H1 (cell line): Measurements from ENCODE around the gene BCAS3. TPM values are rescaled to one million over a fixed set of nuclear protein-coding genes. Genes with fewer than 3 reads are reported as not detected.

ENCODE experiments used
- CTCF ChIA-PET: fragments of 300-600 bp; sonication (Branson Sonifier 250); formaldehyde crosslinking; loops from one replicate; lab custom pipeline; 2021; ENCODE audit not compliant: partially characterized antibody; lab: Charles Lee
- POLR2A ChIA-PET: fragments of 300-600 bp; sonication (Branson Sonifier 250); formaldehyde crosslinking; loops from one replicate; lab custom pipeline; 2021; ENCODE audit warnings: inconsistent platforms; ENCODE audit not compliant: partially characterized antibody; lab: Charles Lee
- DNase-seq, 2 experiments: peaks; one replicate each; pipeline versions ENCODE4 v3.0.0 to v3.0.0-alpha.2; 2010 to 2022; ENCODE audit warnings: low spot score in 2 of 2, low read depth in 1 of 2, mixed read lengths in 1 of 2
- FAIRE-seq: peaks from 2 replicates; lab custom pipeline; 2011; peaks lifted over from hg19 to GRCh38; lab: Jason Lieb, UNC
- H2AFZ ChIP-seq: 2 replicates; pipeline ENCODE4 v1.8.1; 2012; ENCODE audit warnings: low read length, inconsistent platforms
- H2AK5ac ChIP-seq: 2 replicates; pipeline ENCODE4 v1.6.1; 2013; ENCODE audit warnings: low read depth, low read length
- H2BK120ac ChIP-seq: replicated peaks from 2 replicates; pipeline ENCODE3; 2013; ENCODE audit warnings: low read depth, low read length, inconsistent platforms
- H2BK12ac ChIP-seq: 2 replicates; pipeline ENCODE4 v1.6.1; 2013; ENCODE audit warnings: low read depth, low read length
- H2BK15ac ChIP-seq: 2 replicates; pipeline ENCODE4 v1.6.1; 2013; ENCODE audit warnings: low read length
- H2BK20ac ChIP-seq: 2 replicates; pipeline ENCODE4 v1.6.1; 2013; ENCODE audit warnings: low read length
- H2BK5ac ChIP-seq: 2 replicates; pipeline ENCODE4 v1.6.1; 2013; ENCODE audit warnings: low read depth, low read length
- H3K14ac ChIP-seq: 2 replicates; pipeline ENCODE4 v1.6.1; 2013; ENCODE audit warnings: inconsistent platforms; ENCODE audit not compliant: insufficient read length
- H3K18ac ChIP-seq: 2 replicates; pipeline ENCODE4 v1.6.1; 2013; ENCODE audit warnings: low read length; ENCODE audit errors: extremely low read depth
- H3K23ac ChIP-seq: 2 replicates; pipeline ENCODE4 v1.6.1; 2013; ENCODE audit warnings: inconsistent platforms; ENCODE audit not compliant: insufficient read length
- H3K23me2 ChIP-seq: 2 replicates; pipeline ENCODE4 v1.6.1; 2013; ENCODE audit warnings: low read depth, low read length
- H3K27ac ChIP-seq: 2 replicates; pipeline ENCODE4 v1.6.1; 2011; ENCODE audit warnings: low read depth, low read length, inconsistent platforms
- H3K27me3 ChIP-seq, 4 experiments: replicated peaks in 1 of 4; 1 replicate in 1 of 4; 2 replicates in 3 of 4; pipeline versions ENCODE4 v1.6.1 to v1.8.1; 2011 to 2013; ENCODE audit warnings: low read length in 3 of 4, mild to moderate bottlenecking in 3 of 4, inconsistent platforms in 2 of 4, mixed read lengths in 2 of 4, moderate library complexity in 1 of 4; ENCODE audit not compliant: control insufficient read depth in 3 of 4, insufficient read depth in 3 of 4; ENCODE audit errors: extremely low read depth in 1 of 4
- H3K36me3 ChIP-seq, 4 experiments: 2 replicates each; pipeline versions ENCODE4 v1.6.1 to v1.8.1; 2011 to 2013; ENCODE audit warnings: mild to moderate bottlenecking in 4 of 4, low read length in 3 of 4, moderate library complexity in 2 of 4, control low read depth in 1 of 4, inconsistent platforms in 1 of 4; ENCODE audit not compliant: insufficient read depth in 4 of 4, control insufficient read depth in 2 of 4
- H3K4ac ChIP-seq: replicated peaks from 2 replicates; pipeline ENCODE3; 2013; ENCODE audit warnings: low read length, low read depth, mixed read lengths, inconsistent platforms; ENCODE audit not compliant: insufficient read length
- H3K4me1 ChIP-seq, 4 experiments: replicated peaks in 1 of 4; 1 replicate in 1 of 4; 2 replicates in 3 of 4; pipeline versions ENCODE4 v1.6.1 to v1.8.1; 2011 to 2013; ENCODE audit warnings: low read length in 3 of 4, inconsistent platforms in 2 of 4, mixed read lengths in 1 of 4; ENCODE audit not compliant: insufficient read depth in 4 of 4, control insufficient read depth in 3 of 4
- H3K4me2 ChIP-seq, 2 experiments: 2 replicates each; pipeline versions ENCODE4 v1.6.1 to v1.8.1; 2011 to 2013; ENCODE audit warnings: low read depth in 2 of 2, low read length in 2 of 2, control low read depth in 1 of 2, inconsistent platforms in 1 of 2, mild to moderate bottlenecking in 1 of 2; ENCODE audit not compliant: insufficient read depth in 1 of 2
- H3K4me3 ChIP-seq, 4 experiments: fragments of 200-600, 300-600 bp in 1 of 4; sonication (generic), shearing (Covaris generic), sonication (Bioruptor Twin) in 1 of 4; 2 replicates each; pipeline versions ENCODE4 v1.5.1 to v1.8.1; 2011 to 2016; ENCODE audit warnings: low read length in 4 of 4, low read depth in 3 of 4, control low read depth in 2 of 4, inconsistent platforms in 2 of 4, mild to moderate bottlenecking in 2 of 4, mixed read lengths in 1 of 4, moderate library complexity in 1 of 4; ENCODE audit not compliant: insufficient read depth in 2 of 4; ENCODE audit errors: extremely low read depth in 1 of 4
- H3K56ac ChIP-seq: replicated peaks from 2 replicates; pipeline ENCODE3; 2013; ENCODE audit warnings: low read depth, mild to moderate bottlenecking, mixed read lengths, low read length, inconsistent platforms; ENCODE audit not compliant: insufficient read length
- H3K79me1 ChIP-seq: 2 replicates; pipeline ENCODE4 v1.6.1; 2013; ENCODE audit warnings: low read depth, low read length, control low read depth
- H3K79me2 ChIP-seq, 2 experiments: 2 replicates each; pipeline versions ENCODE4 v1.6.1 to v1.8.1; 2012 to 2013; ENCODE audit warnings: low read length in 2 of 2, mild to moderate bottlenecking in 2 of 2, inconsistent platforms in 1 of 2; ENCODE audit not compliant: insufficient read depth in 2 of 2, control insufficient read depth in 1 of 2
- H3K9ac ChIP-seq, 4 experiments: replicated peaks in 1 of 4; 1 replicate in 1 of 4; 2 replicates in 3 of 4; pipeline versions ENCODE4 v1.6.1 to v1.8.1; 2011 to 2013; ENCODE audit warnings: low read depth in 3 of 4, low read length in 3 of 4, control low read depth in 2 of 4, mild to moderate bottlenecking in 2 of 4, moderate library complexity in 2 of 4, inconsistent platforms in 1 of 4; ENCODE audit errors: extremely low read depth in 1 of 4
- H3K9me3 ChIP-seq, 2 experiments: 2 replicates each; pipeline versions ENCODE4 v1.6.1 to v1.8.1; 2012 to 2013; ENCODE audit warnings: mild to moderate bottlenecking in 2 of 2, moderate library complexity in 2 of 2, control low read depth in 1 of 2, inconsistent platforms in 1 of 2, low read depth in 1 of 2, low read length in 1 of 2, mixed read lengths in 1 of 2; ENCODE audit not compliant: insufficient read depth in 2 of 2
- H4K20me1 ChIP-seq, 2 experiments: replicated peaks in 1 of 2; 2 replicates each; pipeline versions ENCODE3 to v1.8.1; 2011 to 2013; ENCODE audit warnings: inconsistent platforms in 2 of 2, low read length in 2 of 2, mild to moderate bottlenecking in 1 of 2; ENCODE audit not compliant: insufficient read depth in 2 of 2, control insufficient read depth in 1 of 2
- H4K5ac ChIP-seq: 2 replicates; pipeline ENCODE4 v1.6.1; 2013; ENCODE audit warnings: low read length, low read depth, mixed read lengths, inconsistent platforms; ENCODE audit not compliant: insufficient read length
- H4K8ac ChIP-seq: 2 replicates; pipeline ENCODE4 v1.8.0; 2013; ENCODE audit warnings: mild to moderate bottlenecking, moderate library complexity, low read length, inconsistent platforms; ENCODE audit not compliant: insufficient read depth; ENCODE audit errors: extremely low read depth
- H4K91ac ChIP-seq: replicated peaks from 2 replicates; pipeline ENCODE3; 2013; ENCODE audit warnings: low read length, mixed read lengths, inconsistent platforms; ENCODE audit not compliant: insufficient read length
- KDM5A ChIP-seq: fragments of 200-600 bp; IDR thresholded peaks from 2 replicates; pipeline ENCODE4 v1.7.1; 2012; ENCODE audit warnings: mild to moderate bottlenecking, low read length, inconsistent platforms, mixed read lengths
- RFX5 ChIP-seq: IDR thresholded peaks from 2 replicates; pipeline ENCODE4 v1.6.1; 2011; ENCODE audit warnings: low read depth, low read length, improper control_type of control experiment, borderline replicate concordance
- RXRA ChIP-seq: IDR thresholded peaks from 2 replicates; pipeline ENCODE4 v1.6.1; 2011; ENCODE audit warnings: low read depth, mild to moderate bottlenecking, low read length, moderate library complexity; ENCODE audit not compliant: insufficient read depth
- SIRT6 ChIP-seq: IDR thresholded peaks from one replicate; pipeline ENCODE4 v1.7.1; 2012; ENCODE audit warnings: low read length, inconsistent platforms
- TAF1 ChIP-seq: IDR thresholded peaks from 2 replicates; pipeline ENCODE4 v1.6.1; 2011; ENCODE audit warnings: mild to moderate bottlenecking, low read depth, low read length
- USF2 ChIP-seq: IDR thresholded peaks from 2 replicates; pipeline ENCODE4 v1.6.1; 2011; ENCODE audit warnings: low read length, improper control_type of control experiment
- YY1 ChIP-seq: IDR thresholded peaks from 2 replicates; pipeline ENCODE4 v1.6.1; 2011; ENCODE audit warnings: low read depth, mild to moderate bottlenecking, low read length
- WGBS, 2 experiments: shearing (Covaris generic) in 1 of 2; methylation state at CpG; one replicate each; pipeline versions ENCODE4 v1.1.6 to v1.1.7; 2013 to 2015; ENCODE audit warnings: low lambda C conversion rate in 2 of 2, mixed read lengths in 2 of 2, inconsistent platforms in 1 of 2, low coverage in 1 of 2, missing lambda C conversion rate in 1 of 2; ENCODE audit not compliant: insufficient replicate concordance in 2 of 2, insufficient coverage in 1 of 2, insufficient read length in 1 of 2; ENCODE audit errors: extremely low coverage in 1 of 2, missing lambda C conversion rate in 1 of 2; 5-methylcytosine and 5-hydroxymethylcytosine counted together
- polyA plus RNA-seq, 7 experiments: library from polyadenylated mRNA; depleted of rRNA in 3 of 7; stranded (reverse) in 5 of 7; unstranded in 2 of 7; fragments of >200 nt in 5 of 7; fragments of 200-250 nt in 2 of 7; gene quantifications; 1 replicate in 5 of 7; 2 replicates in 1 of 7; 4 replicates in 1 of 7; pipeline versions ENCODE4 v1.2.1 to v1.2.3, GENCODE V29; 2011 to 2013; ENCODE audit warnings: missing spikeins in 2 of 7, mixed read lengths in 2 of 7
- total RNA-seq: library from RNA; stranded (reverse); fragmentation: NEBNext Ultra II Directional; extraction: Animal tissue kit (Norgen Biotek cat#: 25700); gene quantifications from 2 replicates; pipeline ENCODE4 v1.2.1, GENCODE V29; 2021
- TF ChIP-seq, protein P1 (sequence below): IDR thresholded peaks from 2 replicates; pipeline ENCODE4 v1.6.1; 2012; ENCODE audit warnings: inconsistent platforms

Gene BCAS3
- total and polyA plus RNA-seq, 2 of the 8 experiments (the other 6 are each of a cell fraction or from before 2014, with no cell fraction given), result 9.9 to 13.3 TPM

GRCh38 chr17:60874772-60875171 is 197.1 kb downstream of the BCAS3 start:
- Histone ChIP-seq H3K4me1 (no peaks in the 10 kb centered on the region), H4K8ac (no peak overlapping the region), H4K20me1 (no peaks in the 10 kb centered on the region), H3K9me3 (no peaks in the 10 kb centered on the region), H4K5ac (no peak overlapping the region), H3K4me2 (no peak overlapping the region), H2BK12ac (no peak overlapping the region), H3K79me2 (no peaks in the 10 kb centered on the region), H2BK15ac (no peak overlapping the region), H3K36me3 (no peaks in the 10 kb centered on the region), H3K27ac (no peak overlapping the region), H2BK20ac (no peak overlapping the region), H3K56ac (no peak overlapping the region), H3K23me2 (no peaks in the 10 kb centered on the region), H3K27me3 (no peaks in the 10 kb centered on the region), H3K79me1 (no peaks in the 10 kb centered on the region), H2BK5ac (no peak overlapping the region), H3K14ac (no peak overlapping the region), H2AK5ac (no peak overlapping the region), H3K23ac (no peak overlapping the region), H2AFZ (no peak overlapping the region), H4K91ac (no peak overlapping the region), H3K4ac (no peak overlapping the region), H2BK120ac (no peak overlapping the region), H3K9ac (no peak overlapping the region), H3K18ac (no peak overlapping the region), H3K4me3 (no peak overlapping the region)
- ChIA-PET POLR2A (no interaction called here), CTCF (interaction anchor here (0.7 kb wide), 1 partner anchor 159 kb away, joined by 3 read pairs; no protein-coding TSS in a partner anchor)
- TF ChIP-seq TAF1 (no peak), USF2 (no peak), RFX5 (no peak), RXRA (no peak), KDM5A (no peak), SIRT6 (no peak), YY1 (no peak)
- TF ChIP-seq, protein P1, sequence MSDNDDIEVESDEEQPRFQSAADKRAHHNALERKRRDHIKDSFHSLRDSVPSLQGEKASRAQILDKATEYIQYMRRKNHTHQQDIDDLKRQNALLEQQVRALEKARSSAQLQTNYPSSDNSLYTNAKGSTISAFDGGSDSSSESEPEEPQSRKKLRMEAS, result no peak
- no peak for DNase-seq
- FAIRE-seq, result no peak
- 88% methylated on average over 2 of the region's 2 CpGs; no CpG with 5 or more reads in 1 of the 2 experiments for WGBS, 2 experiments
